ENCODE data around the gene CALM1. TPM values are rescaled to one million over a fixed set of nuclear protein-coding genes. Genes with fewer than 3 reads are reported as not detected.

The CALM1 gene
- total and polyA plus RNA-seq, 4 donors: 146 to 517 (median 166) TPM

DNA sequence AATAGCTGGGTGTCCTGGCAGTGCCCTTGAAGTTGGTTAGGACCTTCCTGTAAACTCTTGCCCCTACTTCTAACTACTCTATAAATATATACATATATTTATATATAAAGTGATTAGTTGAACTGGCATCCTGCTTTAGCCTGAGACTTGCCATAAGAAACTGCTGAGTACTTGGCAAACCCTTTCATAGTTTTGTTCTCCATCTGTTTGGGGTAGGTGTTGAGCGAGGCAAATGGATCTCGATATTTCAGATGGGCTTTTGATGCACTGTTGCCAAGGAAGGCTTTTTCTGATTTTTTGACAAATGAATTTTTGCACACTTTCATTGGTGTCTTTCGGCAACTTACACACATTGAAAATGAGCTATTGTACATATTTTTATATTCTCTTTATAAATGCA, 10.4 kb downstream of the CALM1 start:
- no peak overlapping the region for H3K27ac ChIP-seq (ENCODE audit: low read depth in 1 of 2, low read length in 2 of 2)
- H3K9ac ChIP-seq (ENCODE audit: low read depth in 1 of 2, low read length in 2 of 2): no peak overlapping the region
- TF ChIP-seq RXRA (IDR thresholded peaks at IDR 0.05): no peak
- TF ChIP-seq GABPA (IDR thresholded peaks at IDR 0.05 in 1 of 2, conservative IDR thresholded peaks at IDR 0.05 in 1 of 2): no peak
- TF ChIP-seq JUND (IDR thresholded peaks at IDR 0.05): no peak
- TF ChIP-seq, protein P1, sequence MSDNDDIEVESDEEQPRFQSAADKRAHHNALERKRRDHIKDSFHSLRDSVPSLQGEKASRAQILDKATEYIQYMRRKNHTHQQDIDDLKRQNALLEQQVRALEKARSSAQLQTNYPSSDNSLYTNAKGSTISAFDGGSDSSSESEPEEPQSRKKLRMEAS (IDR thresholded peaks at IDR 0.05): no peak
- TF ChIP-seq RAD21 (IDR thresholded peaks at IDR 0.05): no peak
- TF ChIP-seq YY1 (IDR thresholded peaks at IDR 0.05): no peak
- no peak for TF ChIP-seq NR2F2 (IDR thresholded peaks at IDR 0.05)
- TF ChIP-seq TAF1 (conservative IDR thresholded peaks at IDR 0.05): no peak
- TF ChIP-seq, protein P2, sequence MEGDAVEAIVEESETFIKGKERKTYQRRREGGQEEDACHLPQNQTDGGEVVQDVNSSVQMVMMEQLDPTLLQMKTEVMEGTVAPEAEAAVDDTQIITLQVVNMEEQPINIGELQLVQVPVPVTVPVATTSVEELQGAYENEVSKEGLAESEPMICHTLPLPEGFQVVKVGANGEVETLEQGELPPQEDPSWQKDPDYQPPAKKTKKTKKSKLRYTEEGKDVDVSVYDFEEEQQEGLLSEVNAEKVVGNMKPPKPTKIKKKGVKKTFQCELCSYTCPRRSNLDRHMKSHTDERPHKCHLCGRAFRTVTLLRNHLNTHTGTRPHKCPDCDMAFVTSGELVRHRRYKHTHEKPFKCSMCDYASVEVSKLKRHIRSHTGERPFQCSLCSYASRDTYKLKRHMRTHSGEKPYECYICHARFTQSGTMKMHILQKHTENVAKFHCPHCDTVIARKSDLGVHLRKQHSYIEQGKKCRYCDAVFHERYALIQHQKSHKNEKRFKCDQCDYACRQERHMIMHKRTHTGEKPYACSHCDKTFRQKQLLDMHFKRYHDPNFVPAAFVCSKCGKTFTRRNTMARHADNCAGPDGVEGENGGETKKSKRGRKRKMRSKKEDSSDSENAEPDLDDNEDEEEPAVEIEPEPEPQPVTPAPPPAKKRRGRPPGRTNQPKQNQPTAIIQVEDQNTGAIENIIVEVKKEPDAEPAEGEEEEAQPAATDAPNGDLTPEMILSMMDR (IDR thresholded peaks at IDR 0.05; ENCODE audit: low read depth, low read length, missing input control): no peak
- no peak for TF ChIP-seq FOXA1 (IDR thresholded peaks at IDR 0.05)
- TF ChIP-seq, protein P3, sequence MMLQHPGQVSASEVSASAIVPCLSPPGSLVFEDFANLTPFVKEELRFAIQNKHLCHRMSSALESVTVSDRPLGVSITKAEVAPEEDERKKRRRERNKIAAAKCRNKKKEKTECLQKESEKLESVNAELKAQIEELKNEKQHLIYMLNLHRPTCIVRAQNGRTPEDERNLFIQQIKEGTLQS (IDR thresholded peaks at IDR 0.05): no peak
- no peak for TF ChIP-seq FOXA2 (IDR thresholded peaks at IDR 0.05)
- no peak for TF ChIP-seq HNF4G (IDR thresholded peaks at IDR 0.05)
- TF ChIP-seq, protein P4, sequence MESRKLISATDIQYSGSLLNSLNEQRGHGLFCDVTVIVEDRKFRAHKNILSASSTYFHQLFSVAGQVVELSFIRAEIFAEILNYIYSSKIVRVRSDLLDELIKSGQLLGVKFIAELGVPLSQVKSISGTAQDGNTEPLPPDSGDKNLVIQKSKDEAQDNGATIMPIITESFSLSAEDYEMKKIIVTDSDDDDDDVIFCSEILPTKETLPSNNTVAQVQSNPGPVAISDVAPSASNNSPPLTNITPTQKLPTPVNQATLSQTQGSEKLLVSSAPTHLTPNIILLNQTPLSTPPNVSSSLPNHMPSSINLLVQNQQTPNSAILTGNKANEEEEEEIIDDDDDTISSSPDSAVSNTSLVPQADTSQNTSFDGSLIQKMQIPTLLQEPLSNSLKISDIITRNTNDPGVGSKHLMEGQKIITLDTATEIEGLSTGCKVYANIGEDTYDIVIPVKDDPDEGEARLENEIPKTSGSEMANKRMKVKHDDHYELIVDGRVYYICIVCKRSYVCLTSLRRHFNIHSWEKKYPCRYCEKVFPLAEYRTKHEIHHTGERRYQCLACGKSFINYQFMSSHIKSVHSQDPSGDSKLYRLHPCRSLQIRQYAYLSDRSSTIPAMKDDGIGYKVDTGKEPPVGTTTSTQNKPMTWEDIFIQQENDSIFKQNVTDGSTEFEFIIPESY (IDR thresholded peaks at IDR 0.05): no peak
- WGBS: 96% methylated on average over 3 of the region's 3 CpGs
- H3K27me3 ChIP-seq (ENCODE audit: control insufficient read depth in 4 of 4, insufficient read depth in 4 of 4, low read length in 3 of 4): no peaks in the 10 kb centered on the region
- DNase-seq (ENCODE audit: low spot score): no peak
- peaks cover 12 to 47% (median 40%) of the 10 kb centered on the region in 4 donors for H3K36me3 ChIP-seq (ENCODE audit: control insufficient read depth in 4 of 4, insufficient read depth in 3 of 4, low read depth in 1 of 4, low read length in 3 of 4)
- H3K4me3 ChIP-seq (ENCODE audit: low read depth in 1 of 3, low read length in 3 of 3): no peak overlapping the region
- H3K9me3 ChIP-seq (ENCODE audit: control insufficient read depth in 4 of 4, low read length in 3 of 4): no peaks in the 10 kb centered on the region
- no peaks in the 10 kb centered on the region for H3K4me1 ChIP-seq (ENCODE audit: control insufficient read depth in 4 of 4, insufficient read depth in 4 of 4, low read length in 3 of 4)

DNA sequence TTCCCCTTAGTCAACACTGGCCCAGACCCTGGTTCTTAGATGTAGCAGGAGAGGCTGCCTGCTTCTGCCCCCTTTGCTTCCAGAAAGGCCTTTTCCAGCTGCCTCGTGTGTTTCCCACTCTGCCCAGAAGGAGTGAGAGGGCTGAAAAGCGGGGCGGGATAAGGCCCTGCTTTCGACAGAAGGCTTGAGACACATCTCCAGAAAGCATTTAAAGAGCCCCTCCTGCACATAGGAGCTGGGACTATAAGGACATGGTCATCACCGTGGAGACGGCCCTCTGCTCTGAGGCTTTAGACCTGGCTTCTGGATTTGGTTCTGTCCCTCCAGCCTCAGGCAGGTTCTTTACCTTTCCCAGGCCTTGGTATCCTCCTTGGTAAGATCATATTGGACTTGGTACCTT, 11.9 kb downstream of the CALM1 start:
- Histone ChIP-seq H3K9me3 (ENCODE audit: control insufficient read depth in 4 of 4, low read length in 3 of 4) (no peaks in the 10 kb centered on the region), H3K27me3 (ENCODE audit: control insufficient read depth in 4 of 4, insufficient read depth in 4 of 4, low read length in 3 of 4) (no peaks in the 10 kb centered on the region), H3K27ac (ENCODE audit: low read depth in 1 of 2, low read length in 2 of 2) (peak overlapping the region; percentile 55 to 69), H3K9ac (ENCODE audit: low read depth in 1 of 2, low read length in 2 of 2) (no peak overlapping the region), H3K4me1 (ENCODE audit: control insufficient read depth in 4 of 4, insufficient read depth in 4 of 4, low read length in 3 of 4) (no peaks in the 10 kb centered on the region), H3K36me3 (ENCODE audit: control insufficient read depth in 4 of 4, insufficient read depth in 3 of 4, low read depth in 1 of 4, low read length in 3 of 4) (peaks cover 9 to 32% (median 25%) of the 10 kb centered on the region in 4 donors), H3K4me3 (ENCODE audit: low read depth in 1 of 3, low read length in 3 of 3) (no peak overlapping the region)
- no peak for TF ChIP-seq FOXA2 (IDR thresholded peaks at IDR 0.05)
- TF ChIP-seq, protein P1 (IDR thresholded peaks at IDR 0.05): no peak
- no peak for TF ChIP-seq RAD21 (IDR thresholded peaks at IDR 0.05)
- no peak for TF ChIP-seq HNF4G (IDR thresholded peaks at IDR 0.05)
- TF ChIP-seq, protein P5, sequence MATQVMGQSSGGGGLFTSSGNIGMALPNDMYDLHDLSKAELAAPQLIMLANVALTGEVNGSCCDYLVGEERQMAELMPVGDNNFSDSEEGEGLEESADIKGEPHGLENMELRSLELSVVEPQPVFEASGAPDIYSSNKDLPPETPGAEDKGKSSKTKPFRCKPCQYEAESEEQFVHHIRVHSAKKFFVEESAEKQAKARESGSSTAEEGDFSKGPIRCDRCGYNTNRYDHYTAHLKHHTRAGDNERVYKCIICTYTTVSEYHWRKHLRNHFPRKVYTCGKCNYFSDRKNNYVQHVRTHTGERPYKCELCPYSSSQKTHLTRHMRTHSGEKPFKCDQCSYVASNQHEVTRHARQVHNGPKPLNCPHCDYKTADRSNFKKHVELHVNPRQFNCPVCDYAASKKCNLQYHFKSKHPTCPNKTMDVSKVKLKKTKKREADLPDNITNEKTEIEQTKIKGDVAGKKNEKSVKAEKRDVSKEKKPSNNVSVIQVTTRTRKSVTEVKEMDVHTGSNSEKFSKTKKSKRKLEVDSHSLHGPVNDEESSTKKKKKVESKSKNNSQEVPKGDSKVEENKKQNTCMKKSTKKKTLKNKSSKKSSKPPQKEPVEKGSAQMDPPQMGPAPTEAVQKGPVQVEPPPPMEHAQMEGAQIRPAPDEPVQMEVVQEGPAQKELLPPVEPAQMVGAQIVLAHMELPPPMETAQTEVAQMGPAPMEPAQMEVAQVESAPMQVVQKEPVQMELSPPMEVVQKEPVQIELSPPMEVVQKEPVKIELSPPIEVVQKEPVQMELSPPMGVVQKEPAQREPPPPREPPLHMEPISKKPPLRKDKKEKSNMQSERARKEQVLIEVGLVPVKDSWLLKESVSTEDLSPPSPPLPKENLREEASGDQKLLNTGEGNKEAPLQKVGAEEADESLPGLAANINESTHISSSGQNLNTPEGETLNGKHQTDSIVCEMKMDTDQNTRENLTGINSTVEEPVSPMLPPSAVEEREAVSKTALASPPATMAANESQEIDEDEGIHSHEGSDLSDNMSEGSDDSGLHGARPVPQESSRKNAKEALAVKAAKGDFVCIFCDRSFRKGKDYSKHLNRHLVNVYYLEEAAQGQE (IDR thresholded peaks at IDR 0.05): no peak
- no peak for TF ChIP-seq YY1 (IDR thresholded peaks at IDR 0.05)
- no peak for TF ChIP-seq RXRA (IDR thresholded peaks at IDR 0.05)
- no peak for TF ChIP-seq TAF1 (conservative IDR thresholded peaks at IDR 0.05)
- TF ChIP-seq, protein P2 (IDR thresholded peaks at IDR 0.05; ENCODE audit: low read depth, low read length, missing input control): no peak
- TF ChIP-seq SP1 (IDR thresholded peaks at IDR 0.05): no peak
- no peak for TF ChIP-seq EGR1 (IDR thresholded peaks at IDR 0.05; ENCODE audit: low read depth in 2 of 2)
- WGBS: 79% methylated on average over 6 of the region's 6 CpGs
- DNase-seq (ENCODE audit: low spot score): no peak
